Brain microvascular endothelial cell (primary cell): ENCODE results near the gene CDK5R2.
"Not testable (repeated sequence)": the region's sequence is repeated elsewhere in the genome, so short reads cannot be mapped to it uniquely, and the experiment has no call there.

ENCODE experiments used
- DNase-seq: peaks from one replicate; pipeline ENCODE4 v3.0.0-alpha.2; 2020
- H3K27ac ChIP-seq: fragments of 250-450 bp; sonication (Bioruptor Pico); 2 replicates; pipeline ENCODE4 v1.5.1; 2020; ENCODE audit warnings: mild to moderate bottlenecking, moderate library complexity
- H3K27me3 ChIP-seq: fragments of 250-450 bp; sonication (Bioruptor Pico); replicated peaks from 2 replicates; pipeline ENCODE4 v1.5.1; 2020; ENCODE audit warnings: mild to moderate bottlenecking
- H3K36me3 ChIP-seq: fragments of 250-450 bp; sonication (Bioruptor Pico); replicated peaks from 2 replicates; pipeline ENCODE4 v1.5.1; 2020; ENCODE audit warnings: mild to moderate bottlenecking
- H3K4me3 ChIP-seq: 2 replicates; pipeline ENCODE4 v1.5.1; 2011; ENCODE audit warnings: low read depth, mild to moderate bottlenecking, control low read depth, low read length, moderate library complexity
- CTCF ChIP-seq: IDR thresholded peaks from 2 replicates; pipeline ENCODE4 v1.5.1; 2011; ENCODE audit warnings: low read depth, mild to moderate bottlenecking, moderate library complexity, low read length, control low read depth, inconsistent platforms; ENCODE audit errors: missing control alignments
- in situ Hi-C: cut with HindIII; loops from 2 replicates; pipeline ENCODE4 v1.10.0; 2017; ENCODE audit warnings: low sequenced_read_pairs, low pct_ligation_motif_present

CDK5R2 gene

GRCh38 chr2:218927876-218928275 lies 31.6 kb upstream of the CDK5R2 start:
- Histone ChIP-seq H3K4me3 (no peak overlapping the region), H3K27ac (no peak overlapping the region), H3K36me3 (no peaks in the 10 kb centered on the region), H3K27me3 (no peaks in the 10 kb centered on the region)
- in situ Hi-C loops: no loop called here
- no peak for TF ChIP-seq CTCF
- DNase-seq: no peak

GRCh38 chr2:218930488-218930887 lies 29.0 kb upstream of the CDK5R2 start:
- DNase-seq, H3K36me3 ChIP-seq, H3K27me3 ChIP-seq, H3K27ac ChIP-seq, H3K4me3 ChIP-seq, in situ Hi-C loops: not testable (repeated sequence)

- H3K27me3 ChIP-seq, H3K36me3 ChIP-seq, in situ Hi-C loops, H3K27ac ChIP-seq, H3K4me3 ChIP-seq, DNase-seq: not testable (repeated sequence)
These were observed 27.7 kb upstream of the CDK5R2 start for GRCh38 chr2:218931751-218932150.

- Histone ChIP-seq H3K36me3 (no peaks in the 10 kb centered on the region), H3K27me3 (no peaks in the 10 kb centered on the region), H3K27ac (no peak overlapping the region), H3K4me3 (no peak overlapping the region)
- DNase-seq: no peak
- in situ Hi-C loops: no loop called here
- TF ChIP-seq CTCF: no peak
These were observed 14.6 kb upstream of the CDK5R2 start for GRCh38 chr2:218944759-218945404.

- no peaks in the 10 kb centered on the region for H3K27me3 ChIP-seq
- no peaks in the 10 kb centered on the region for H3K36me3 ChIP-seq
- no peak overlapping the region for H3K27ac ChIP-seq
- DNase-seq: no peak
- no peak overlapping the region for H3K4me3 ChIP-seq
- in situ Hi-C loops: no loop called here
- no peak for TF ChIP-seq CTCF
These were observed 12.8 kb upstream of the CDK5R2 start for GRCh38 chr2:218946621-218947020.

GRCh38 chr2:218952160-218952559 lies 7.3 kb upstream of the CDK5R2 start:
- DNase-seq: no peak
- no peaks in the 10 kb centered on the region for H3K36me3 ChIP-seq
- no peak overlapping the region for H3K4me3 ChIP-seq
- no peak overlapping the region for H3K27ac ChIP-seq
- peaks cover 3% of the 10 kb centered on the region for H3K27me3 ChIP-seq
- TF ChIP-seq CTCF: no peak
- in situ Hi-C loops: no loop called here

- DNase-seq: no peak
- in situ Hi-C loops: no loop called here
- Histone ChIP-seq H3K27ac (no peak overlapping the region), H3K4me3 (no peak overlapping the region), H3K27me3 (peaks cover 12% of the 10 kb centered on the region), H3K36me3 (no peaks in the 10 kb centered on the region)
- TF ChIP-seq CTCF: peak; percentile 30
These were observed 6.0 kb upstream of the CDK5R2 start for GRCh38 chr2:218953366-218953954.
